ENCODE measurements around the gene TSC22D2. TPM values are rescaled to one million over a fixed set of nuclear protein-coding genes. Genes with fewer than 3 reads are reported as not detected.
"Not testable (repeated sequence)": the region's sequence is repeated elsewhere in the genome, so short reads cannot be mapped to it uniquely, and the experiment has no call there.

TSC22D2 gene
- polyA plus RNA-seq, 12 donors: 39.7 to 492 (median 70.5) TPM

- DNase-seq: no peak
These were observed 36.3 kb downstream of the TSC22D2 start for GRCh38 chr3:150444371-150444770.

DNA sequence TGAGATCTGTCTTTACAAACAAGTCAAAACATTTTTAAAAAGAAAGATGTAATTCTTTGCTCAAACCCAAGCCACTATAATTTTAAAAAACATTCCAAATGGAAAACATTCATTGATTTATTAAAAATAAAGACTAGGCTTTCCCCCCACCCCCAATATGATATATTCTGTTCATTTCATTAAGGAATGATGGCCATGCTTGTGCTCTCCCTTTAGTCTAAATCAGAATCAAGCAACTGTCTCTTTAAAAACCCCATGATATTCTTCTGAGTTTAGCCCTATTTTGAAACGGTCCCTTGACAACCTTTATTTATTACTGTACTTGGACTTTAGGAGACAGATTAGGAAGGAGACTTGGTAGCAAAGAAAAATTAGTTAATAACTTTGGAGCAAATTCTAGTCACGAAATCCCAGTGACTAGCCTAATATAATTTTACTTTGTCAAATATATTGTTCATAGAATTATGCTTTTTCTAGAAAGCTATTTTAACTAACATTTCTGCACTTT lies 38.4 kb downstream of the TSC22D2 start:
- no peak for DNase-seq

GRCh38 chr3:150447084-150447483 lies 39.0 kb downstream of the TSC22D2 start:
- no peak for DNase-seq

- no peak for DNase-seq
These were observed 39.8 kb downstream of the TSC22D2 start for GRCh38 chr3:150447631-150448465.

DNA sequence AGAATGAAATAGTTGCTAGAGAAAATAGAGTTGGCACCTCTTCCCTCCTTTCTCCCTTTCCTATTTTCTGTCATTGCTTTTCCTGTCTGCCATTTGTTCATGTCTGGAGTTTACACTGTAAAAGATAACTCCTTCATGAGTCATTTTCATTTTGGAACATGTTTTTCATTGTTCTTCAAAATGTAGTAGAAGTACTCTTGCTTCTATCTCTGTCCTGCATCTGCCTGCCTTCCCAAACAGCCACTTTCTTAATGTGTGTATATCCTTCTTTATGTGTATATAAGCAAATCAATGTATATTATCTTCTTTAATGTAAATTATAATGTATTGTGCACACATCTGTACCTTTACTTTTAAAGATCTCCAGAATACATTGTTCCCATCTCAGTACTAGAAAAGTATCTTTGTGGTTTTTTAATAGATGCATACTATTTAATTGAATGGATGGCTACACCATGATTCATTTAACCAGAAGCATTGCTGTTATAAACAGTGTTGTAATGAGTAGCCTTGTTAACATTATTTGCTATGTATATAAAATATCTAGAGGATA lies 41.1 kb downstream of the TSC22D2 start:
- no peak for DNase-seq

- no peak for DNase-seq
These were observed 42.8 kb downstream of the TSC22D2 start for GRCh38 chr3:150450916-150451315.

GRCh38 chr3:150451329-150452048 lies 43.4 kb downstream of the TSC22D2 start:
- DNase-seq: no peak

DNA sequence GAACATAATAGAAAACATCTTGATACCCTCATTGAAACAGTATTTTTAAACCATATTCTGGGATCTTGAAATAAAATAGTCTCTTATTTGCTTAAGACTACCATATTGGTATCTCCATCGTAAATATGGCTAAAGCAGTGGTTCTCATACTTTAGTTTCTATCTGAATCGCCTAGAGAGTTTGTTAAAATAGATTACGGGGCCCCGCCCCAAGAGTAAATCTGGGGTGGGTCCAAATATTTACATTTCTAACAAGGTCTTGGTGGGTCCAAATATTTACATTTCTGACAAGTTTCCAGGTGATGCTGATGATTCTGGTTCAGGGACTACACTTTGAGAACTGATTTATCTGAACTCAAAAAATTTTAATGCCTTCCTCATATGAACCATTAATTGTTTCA lies 45.3 kb downstream of the TSC22D2 start:
- no peak for DNase-seq

GRCh38 chr3:150454085-150454484 lies 46.0 kb downstream of the TSC22D2 start:
- DNase-seq: no peak

DNA sequence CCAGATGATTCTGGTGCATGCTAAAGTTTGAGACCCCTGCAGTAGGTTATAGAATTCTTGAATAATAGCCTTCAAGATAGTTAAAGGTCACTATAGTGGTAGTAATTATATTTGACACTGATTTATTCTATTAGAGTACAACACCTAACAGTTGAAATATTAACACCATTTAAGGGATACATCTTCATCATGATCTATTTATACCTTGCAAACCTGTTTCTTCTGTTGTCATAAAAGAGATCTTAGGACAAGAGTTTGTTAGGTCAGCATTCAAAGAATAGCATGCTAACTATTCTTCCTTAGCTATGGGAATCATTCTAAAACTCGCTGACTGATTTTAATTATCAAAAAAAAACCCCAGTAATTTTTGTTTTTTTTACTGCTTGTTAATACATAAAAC lies 46.5 kb downstream of the TSC22D2 start:
- no peak for DNase-seq

DNA sequence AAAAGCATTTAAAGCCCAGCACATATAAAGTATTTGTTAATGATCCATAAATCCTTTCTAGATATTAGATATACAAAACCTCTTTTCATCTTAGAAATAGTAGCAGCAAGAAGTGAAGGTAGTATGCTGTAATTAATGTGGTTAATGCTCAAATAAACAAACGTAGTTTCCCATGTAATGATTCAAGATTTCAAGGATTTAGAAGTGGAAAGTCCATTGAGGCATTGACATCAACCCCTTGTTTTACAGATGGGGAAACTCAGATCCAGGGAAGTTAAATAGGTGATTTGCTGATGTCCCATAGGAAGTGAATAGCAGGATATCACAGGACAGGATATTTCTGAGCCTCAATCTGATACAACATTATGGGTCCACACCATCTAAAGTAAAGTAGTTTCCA lies 47.2 kb downstream of the TSC22D2 start:
- no peak for DNase-seq

DNA sequence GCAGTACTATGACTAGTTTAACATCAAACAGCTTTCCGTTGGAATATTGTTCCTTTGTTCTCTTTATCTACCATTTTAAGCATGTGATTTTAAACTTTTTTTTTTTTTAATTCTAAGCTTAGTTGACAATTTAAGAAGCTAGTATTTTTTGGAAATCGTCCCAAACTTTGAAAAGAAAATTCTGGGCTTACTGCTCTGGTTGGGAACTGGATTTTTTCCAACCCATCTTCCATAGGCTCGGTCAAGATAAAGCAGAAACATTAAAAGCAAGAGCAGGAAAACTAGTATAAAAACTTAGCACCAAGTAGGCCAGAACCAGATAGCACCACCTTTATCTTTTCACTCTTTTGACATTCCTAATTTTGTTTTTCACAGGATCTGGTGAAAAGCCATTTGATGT lies 49.9 kb downstream of the TSC22D2 start:
- DNase-seq: no peak

DNA sequence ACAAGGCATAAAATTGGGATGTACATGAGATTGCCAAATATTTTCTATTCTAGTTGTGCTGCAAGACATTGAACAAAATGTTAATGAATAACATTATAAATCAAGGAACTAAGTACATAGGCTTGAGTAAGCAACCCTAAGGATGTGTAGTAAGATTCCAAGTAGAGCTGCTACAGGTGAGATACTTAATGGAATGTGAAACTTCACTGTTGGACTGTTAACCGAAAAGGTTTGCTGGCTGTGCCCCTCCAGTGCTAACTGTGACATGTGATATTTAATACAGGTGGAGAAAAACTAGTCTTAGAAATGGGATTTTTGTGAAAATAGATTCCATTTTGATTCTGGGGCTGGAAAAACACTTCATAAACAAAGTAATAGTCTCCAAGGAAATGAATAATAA lies 52.4 kb downstream of the TSC22D2 start:
- no peak for DNase-seq

- DNase-seq: no peak
These were observed 53.3 kb downstream of the TSC22D2 start for GRCh38 chr3:150461399-150461798.

DNA sequence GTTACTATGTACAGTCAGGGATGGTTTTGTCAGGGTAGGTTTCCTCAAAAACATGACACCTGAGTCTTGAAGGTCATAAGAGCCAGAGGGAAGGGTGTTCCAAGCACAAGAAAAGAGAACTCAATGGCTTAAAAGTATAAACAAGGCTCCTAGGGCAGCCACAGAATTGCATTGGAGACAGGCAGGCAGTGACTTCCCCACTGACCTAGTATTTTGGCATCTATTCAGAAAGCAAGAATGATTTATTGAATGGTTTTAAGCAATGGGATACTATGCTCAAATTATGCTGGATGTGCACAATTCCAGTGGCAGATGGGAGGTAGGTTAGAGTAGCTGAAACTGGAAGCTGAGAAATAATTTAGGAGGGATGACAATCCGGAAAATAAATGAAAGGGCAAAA lies 54.0 kb downstream of the TSC22D2 start:
- no peak for DNase-seq

DNA sequence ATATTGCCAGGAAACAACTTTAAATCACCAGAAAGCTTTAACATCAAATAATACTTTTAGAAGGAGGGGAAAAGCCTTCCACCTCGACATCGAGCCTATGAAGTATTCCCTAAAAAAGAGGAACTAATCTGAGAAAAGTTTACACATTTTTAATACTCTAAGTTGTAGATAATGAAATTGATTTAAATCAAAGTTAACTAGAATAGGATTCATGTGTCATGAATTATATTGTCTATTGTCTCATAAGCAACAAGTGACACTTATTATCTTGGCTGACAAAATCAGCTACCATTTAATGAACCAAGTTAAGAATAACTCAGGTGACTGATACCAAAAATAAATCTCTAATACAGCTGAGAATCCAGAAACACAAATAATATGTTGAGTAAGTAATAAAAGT lies 56.6 kb downstream of the TSC22D2 start:
- DNase-seq: no peak

GRCh38 chr3:150467381-150467780 lies 59.3 kb downstream of the TSC22D2 start:
- no peak for DNase-seq

- DNase-seq: peak; percentile 79
These were observed 61.2 kb downstream of the TSC22D2 start for GRCh38 chr3:150469031-150469930.

GRCh38 chr3:150469931-150470740 lies 62.0 kb downstream of the TSC22D2 start:
- DNase-seq: no peak

GRCh38 chr3:150472421-150472820 lies 64.3 kb downstream of the TSC22D2 start:
- DNase-seq: no peak

DNA sequence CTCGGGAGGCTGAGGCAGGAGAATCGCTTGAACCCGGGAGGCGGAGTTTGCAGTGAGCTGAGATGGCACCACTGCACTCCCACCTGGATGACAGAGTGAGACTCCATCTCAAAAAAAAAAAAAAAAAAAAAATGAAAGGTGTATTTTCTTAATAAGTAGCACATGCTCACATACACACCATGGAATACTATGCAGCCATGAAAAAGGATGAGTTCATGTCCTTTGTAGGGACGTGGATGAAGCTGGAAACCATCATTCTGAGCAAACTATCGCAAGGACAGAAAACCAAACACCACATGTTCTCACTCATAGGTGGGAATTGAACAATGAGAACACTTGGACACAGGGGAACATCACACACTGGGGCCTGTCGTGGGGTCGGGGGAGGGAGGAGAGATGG lies 65.1 kb downstream of the TSC22D2 start:
- not testable (repeated sequence) for DNase-seq
